ENCODE results near the gene RUBCN. TPM values are rescaled to one million over a fixed set of nuclear protein-coding genes. Genes with fewer than 3 reads are reported as not detected.
"Not testable (repeated sequence)": the region's sequence is repeated elsewhere in the genome, so short reads cannot be mapped to it uniquely, and the experiment has no call there.

The RUBCN gene
- total RNA-seq, 4 donors from 2014 or later = 45.7 to 76.7 (median 69.8) TPM

- no CpG with 5 or more reads among the region's 22 CpGs for WGBS
- H3K4me1 ChIP-seq; H3K9me3 ChIP-seq; intact Hi-C loops (cut with DNase I); H3K36me3 ChIP-seq; H3K27me3 ChIP-seq; DNase-seq (ENCODE audit: extremely low spot score); H3K27ac ChIP-seq (replicated peaks in 1 of 4): not testable (repeated sequence)
- H3K4me3 ChIP-seq = peak overlapping the region in 1 of 4 donors; percentile 27
Measured at GRCh38 chr3:197654998-197655330, 81.7 kb downstream of the RUBCN start.

- intact Hi-C loops (cut with DNase I); DNase-seq (ENCODE audit: extremely low spot score); H3K36me3 ChIP-seq; H3K27me3 ChIP-seq; H3K4me1 ChIP-seq; H3K9me3 ChIP-seq: not testable (repeated sequence)
- WGBS = no CpG with 5 or more reads among the region's 100 CpGs
- peak overlapping the region; percentile 35 to 50 (median 44) for H3K4me3 ChIP-seq
- H3K27ac ChIP-seq (replicated peaks in 1 of 4) = peak overlapping the region; percentile 52 to 78 (median 67)
Measured at GRCh38 chr3:197654090-197654997, 82.4 kb downstream of the RUBCN start.

GRCh38 chr3:197652860-197653259 lies 83.8 kb downstream of the RUBCN start:
- H3K27me3 ChIP-seq; H3K4me3 ChIP-seq; intact Hi-C loops (cut with DNase I); H3K36me3 ChIP-seq; H3K27ac ChIP-seq (replicated peaks in 1 of 4); DNase-seq (ENCODE audit: extremely low spot score); H3K9me3 ChIP-seq; H3K4me1 ChIP-seq: not testable (repeated sequence)
- WGBS = 43% methylated on average over 1 of the region's 10 CpGs

GRCh38 chr3:197647649-197648048 lies 89.1 kb downstream of the RUBCN start:
- H3K9me3 ChIP-seq; H3K27me3 ChIP-seq; H3K4me1 ChIP-seq; DNase-seq (ENCODE audit: extremely low spot score); intact Hi-C loops (cut with DNase I); H3K36me3 ChIP-seq; H3K27ac ChIP-seq (replicated peaks in 1 of 4); H3K4me3 ChIP-seq: not testable (repeated sequence)
- WGBS = 94% methylated on average over 3 of the region's 7 CpGs

- intact Hi-C loops (cut with DNase I); H3K36me3 ChIP-seq: not testable (repeated sequence)
Measured at GRCh38 chr3:197647191-197647590, 89.5 kb downstream of the RUBCN start.

GRCh38 chr3:197646294-197646693 lies 90.4 kb downstream of the RUBCN start:
- H3K4me1 ChIP-seq; H3K27ac ChIP-seq (replicated peaks in 1 of 4); H3K9me3 ChIP-seq; H3K27me3 ChIP-seq; DNase-seq (ENCODE audit: extremely low spot score); H3K36me3 ChIP-seq; intact Hi-C loops (cut with DNase I); H3K4me3 ChIP-seq: not testable (repeated sequence)
- WGBS = 93% methylated on average over 12 of the region's 12 CpGs

More at GRCh38 chr3:197647191-197647590, 89.5 kb downstream of the RUBCN start:
- 93% methylated on average over 8 of the region's 9 CpGs for WGBS
- H3K4me1 ChIP-seq; H3K27ac ChIP-seq (replicated peaks in 1 of 4); H3K4me3 ChIP-seq; H3K27me3 ChIP-seq; H3K9me3 ChIP-seq; DNase-seq (ENCODE audit: extremely low spot score): not testable (repeated sequence)

- DNase-seq (ENCODE audit: extremely low spot score); H3K4me3 ChIP-seq; H3K4me1 ChIP-seq; H3K27me3 ChIP-seq; H3K9me3 ChIP-seq; H3K27ac ChIP-seq (replicated peaks in 1 of 4); intact Hi-C loops (cut with DNase I); H3K36me3 ChIP-seq: not testable (repeated sequence)
- WGBS = 81% methylated on average over 10 of the region's 10 CpGs
Measured at GRCh38 chr3:197637556-197637955, 99.1 kb downstream of the RUBCN start.

- H3K4me1 ChIP-seq; H3K27me3 ChIP-seq; H3K9me3 ChIP-seq; H3K27ac ChIP-seq (replicated peaks in 1 of 4); H3K36me3 ChIP-seq; intact Hi-C loops (cut with DNase I); DNase-seq (ENCODE audit: extremely low spot score); H3K4me3 ChIP-seq: not testable (repeated sequence)
- peak; percentile 8 to 47 (median 10) for TF ChIP-seq CTCF (IDR thresholded peaks at IDR 0.05)
- WGBS = 17% methylated on average over 5 of the region's 11 CpGs
Measured at GRCh38 chr3:197631989-197632388, 104.7 kb downstream of the RUBCN start.

GRCh38 chr3:197630766-197631165 lies 105.9 kb downstream of the RUBCN start:
- H3K4me1 ChIP-seq; DNase-seq (ENCODE audit: extremely low spot score); intact Hi-C loops (cut with DNase I); H3K36me3 ChIP-seq; H3K27ac ChIP-seq (replicated peaks in 1 of 4); H3K4me3 ChIP-seq; H3K9me3 ChIP-seq; H3K27me3 ChIP-seq: not testable (repeated sequence)
- 91% methylated on average over 8 of the region's 12 CpGs for WGBS

- intact Hi-C loops (cut with DNase I); DNase-seq (ENCODE audit: extremely low spot score); H3K9me3 ChIP-seq; H3K27me3 ChIP-seq; H3K27ac ChIP-seq (replicated peaks in 1 of 4); H3K36me3 ChIP-seq; H3K4me3 ChIP-seq: not testable (repeated sequence)
- 96% methylated on average over 11 of the region's 14 CpGs for WGBS
- H3K4me1 ChIP-seq = peaks cover 0 to 14% (median 10%) of the 10 kb centered on the region in 4 donors
Measured at GRCh38 chr3:197629286-197629685, 107.4 kb downstream of the RUBCN start.

All from esophagus muscularis mucosa (tissue), 4 donors.